AG04449 (cell line): ENCODE data around the gene FADS6.

Experiments used
- CTCF ChIA-PET: fragments of 350-600 bp; formaldehyde crosslinking; extraction: SDS; loops from one replicate; lab custom pipeline; 2021; ENCODE audit warnings: antibody characterized with exemption; lab: Yijun Ruan, JAX
- POLR2A ChIA-PET: fragments of 400-600, 350-600 bp; formaldehyde crosslinking; extraction: SDS; loops from one replicate; lab custom pipeline; 2020; ENCODE audit warnings: antibody characterized with exemption, inconsistent platforms; lab: Yijun Ruan, JAX
- DNase-seq: peaks from one replicate; pipeline ENCODE4 v3.0.0-alpha.2; 2010; ENCODE audit warnings: low read depth, low spot score
- H3K4me3 ChIP-seq: 2 replicates; pipeline ENCODE4 v1.5.1; 2011; ENCODE audit warnings: low read depth, mild to moderate bottlenecking, control low read depth, low read length
- CTCF ChIP-seq: IDR thresholded peaks from one replicate; pipeline ENCODE4 v1.5.1; 2011; ENCODE audit warnings: mild to moderate bottlenecking, moderate library complexity, low read length, control low read depth, inconsistent platforms; ENCODE audit not compliant: insufficient read depth; ENCODE audit errors: missing control alignments

FADS6 gene

GRCh38 chr17:74892013-74892841 lies 1.2 kb downstream of the FADS6 start:
- DNase-seq, result no peak
- no peak overlapping the region for H3K4me3 ChIP-seq
- CTCF ChIA-PET, result interaction anchor here (1.2 kb wide), 1 partner anchor 66 kb away, joined by 3 read pairs; no protein-coding TSS in a partner anchor
- TF ChIP-seq CTCF, result no peak
- POLR2A ChIA-PET, result no interaction called here

- TF ChIP-seq CTCF, result no peak
- no peak overlapping the region for H3K4me3 ChIP-seq
- ChIA-PET POLR2A (no interaction called here), CTCF (no interaction called here)
- no peak for DNase-seq
These were observed 2.9 kb downstream of the FADS6 start for GRCh38 chr17:74890554-74890953.

- no peak for DNase-seq
- no peak overlapping the region for H3K4me3 ChIP-seq
- TF ChIP-seq CTCF, result no peak
- ChIA-PET CTCF (interaction anchor here (0.7 to 1.7 kb wide), 2 partner anchors 23 to 95 kb away, joined by 3 read pairs; no protein-coding TSS in a partner anchor), POLR2A (no interaction called here)
These were observed 5.0 kb downstream of the FADS6 start for GRCh38 chr17:74888469-74888868.

GRCh38 chr17:74883241-74883745 lies 10.1 kb downstream of the FADS6 start:
- POLR2A ChIA-PET, result no interaction called here
- CTCF ChIA-PET, result interaction anchor here (1.2 kb wide), 1 partner anchor 9 kb away, joined by 4 read pairs; no protein-coding TSS in a partner anchor
- no peak overlapping the region for H3K4me3 ChIP-seq
- TF ChIP-seq CTCF, result no peak
- no peak for DNase-seq

GRCh38 chr17:74882517-74883240 lies 10.8 kb downstream of the FADS6 start:
- CTCF ChIA-PET, result interaction anchor here (1.2 kb wide), 1 partner anchor 8 kb away, joined by 4 read pairs; no protein-coding TSS in a partner anchor
- POLR2A ChIA-PET, result interaction anchor here (1.5 kb wide), 1 partner anchor 10 kb away, joined by 5 read pairs; the partner anchor contains the start of gene FDXR
- no peak for TF ChIP-seq CTCF
- H3K4me3 ChIP-seq, result no peak overlapping the region
- no peak for DNase-seq

- CTCF ChIA-PET, result interaction anchor here (0.6 to 2.9 kb wide), 4 partner anchors 16 to 505 kb away, joined by 3 to 14 read pairs (median 4); no protein-coding TSS in a partner anchor
- TF ChIP-seq CTCF, result no peak
These were observed 12.4 kb downstream of the FADS6 start for GRCh38 chr17:74881073-74881472.

More at GRCh38 chr17:74881073-74881472, 12.4 kb downstream of the FADS6 start:
- H3K4me3 ChIP-seq, result no peak overlapping the region
- DNase-seq, result no peak
- POLR2A ChIA-PET, result interaction anchor here (1.5 kb wide), 1 partner anchor 8 kb away, joined by 5 read pairs; the partner anchor contains the start of gene FDXR
